Measurements from ENCODE around the gene TSHZ3. TPM values are rescaled to one million over a fixed set of nuclear protein-coding genes. Genes with fewer than 3 reads are reported as not detected.

TSHZ3 gene, protein sequence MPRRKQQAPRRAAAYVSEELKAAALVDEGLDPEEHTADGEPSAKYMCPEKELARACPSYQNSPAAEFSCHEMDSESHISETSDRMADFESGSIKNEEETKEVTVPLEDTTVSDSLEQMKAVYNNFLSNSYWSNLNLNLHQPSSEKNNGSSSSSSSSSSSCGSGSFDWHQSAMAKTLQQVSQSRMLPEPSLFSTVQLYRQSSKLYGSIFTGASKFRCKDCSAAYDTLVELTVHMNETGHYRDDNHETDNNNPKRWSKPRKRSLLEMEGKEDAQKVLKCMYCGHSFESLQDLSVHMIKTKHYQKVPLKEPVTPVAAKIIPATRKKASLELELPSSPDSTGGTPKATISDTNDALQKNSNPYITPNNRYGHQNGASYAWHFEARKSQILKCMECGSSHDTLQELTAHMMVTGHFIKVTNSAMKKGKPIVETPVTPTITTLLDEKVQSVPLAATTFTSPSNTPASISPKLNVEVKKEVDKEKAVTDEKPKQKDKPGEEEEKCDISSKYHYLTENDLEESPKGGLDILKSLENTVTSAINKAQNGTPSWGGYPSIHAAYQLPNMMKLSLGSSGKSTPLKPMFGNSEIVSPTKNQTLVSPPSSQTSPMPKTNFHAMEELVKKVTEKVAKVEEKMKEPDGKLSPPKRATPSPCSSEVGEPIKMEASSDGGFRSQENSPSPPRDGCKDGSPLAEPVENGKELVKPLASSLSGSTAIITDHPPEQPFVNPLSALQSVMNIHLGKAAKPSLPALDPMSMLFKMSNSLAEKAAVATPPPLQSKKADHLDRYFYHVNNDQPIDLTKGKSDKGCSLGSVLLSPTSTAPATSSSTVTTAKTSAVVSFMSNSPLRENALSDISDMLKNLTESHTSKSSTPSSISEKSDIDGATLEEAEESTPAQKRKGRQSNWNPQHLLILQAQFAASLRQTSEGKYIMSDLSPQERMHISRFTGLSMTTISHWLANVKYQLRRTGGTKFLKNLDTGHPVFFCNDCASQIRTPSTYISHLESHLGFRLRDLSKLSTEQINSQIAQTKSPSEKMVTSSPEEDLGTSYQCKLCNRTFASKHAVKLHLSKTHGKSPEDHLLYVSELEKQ
- 12.4 and 12.6 TPM in 2 replicates for total RNA-seq

DNA sequence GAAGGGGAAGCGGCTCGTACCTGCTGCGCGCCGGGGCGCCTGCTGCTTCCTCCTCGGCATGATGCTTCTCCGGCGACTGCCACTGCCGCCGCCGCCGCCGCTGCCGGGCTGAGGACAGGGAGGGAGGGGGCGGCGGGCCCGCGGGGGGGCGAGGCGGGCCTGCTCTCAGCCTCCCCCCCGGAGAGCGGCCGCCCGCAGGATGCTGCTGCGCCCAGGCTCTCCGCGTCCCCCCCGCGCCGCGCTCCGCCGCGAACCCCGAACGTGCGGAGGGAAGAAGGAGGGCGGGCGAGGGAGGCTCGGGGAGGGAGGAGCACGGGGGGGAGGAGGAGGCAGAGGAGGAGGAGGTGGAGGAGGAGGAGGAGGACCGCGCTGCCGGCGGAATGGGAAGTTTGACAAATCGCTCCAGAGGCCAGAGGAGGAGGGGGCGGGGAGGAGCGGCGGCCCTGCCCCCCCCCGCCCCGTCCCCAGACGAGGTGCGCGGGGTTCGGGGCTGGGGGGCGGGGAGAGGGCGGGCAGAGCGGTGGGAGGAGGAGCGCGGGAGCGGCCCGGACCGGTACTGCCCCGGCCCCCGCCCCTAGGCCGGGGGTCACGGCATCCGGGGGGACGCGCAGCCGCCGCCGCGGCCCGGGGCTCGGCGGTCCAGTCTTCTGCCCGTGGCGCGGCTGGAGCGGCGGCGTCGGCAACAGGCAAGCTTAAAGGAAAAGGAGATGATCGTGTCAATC is at the start of gene TSHZ3:
TSHZ3 (minus strand) TSS at position 277 of the 722 bp plus-strand sequence; CDS start at position 60, 217 bp downstream.

Data from cardiac ventricle fibroblast (primary cell).